HepG2 (cell line): ENCODE measurements around the gene AGER. TPM values are rescaled to one million over a fixed set of nuclear protein-coding genes. Genes with fewer than 3 reads are reported as not detected.

ENCODE experiments used
- AGO2 ChIP-seq: fragments of 200-400 bp; formaldehyde crosslinking; optimal IDR thresholded peaks from 2 replicates; pipeline ENCODE3; 2017; ENCODE audit warnings: mild to moderate bottlenecking, low read depth, low read length, moderate library complexity
- ATM ChIP-seq: fragments of 450-650 bp; IDR thresholded peaks from 2 replicates; pipeline ENCODE4 v1.7.1; 2017; ENCODE audit warnings: mild to moderate bottlenecking, borderline replicate concordance
- IKZF1 ChIP-seq: fragments of 450-650 bp; IDR thresholded peaks from 2 replicates; pipeline ENCODE4 v1.7.1; 2016
- MXD4 ChIP-seq: IDR thresholded peaks from 2 replicates; pipeline ENCODE4 v1.6.1; 2016; ENCODE audit warnings: mild to moderate bottlenecking, missing biosample characterization, missing genetic modification reagents
- SRF ChIP-seq: IDR thresholded peaks from 2 replicates; pipeline ENCODE4 v1.6.1; 2011; ENCODE audit warnings: mild to moderate bottlenecking, low read depth, low read length, moderate library complexity
- SYNCRIP ChIP-seq: fragments of 200-400 bp; formaldehyde crosslinking; IDR thresholded peaks from 2 replicates; pipeline ENCODE4 v1.6.1; 2018; ENCODE audit warnings: mild to moderate bottlenecking, low read depth, low read length; ENCODE audit not compliant: insufficient read depth
- TP53 ChIP-seq: sonication (generic); formaldehyde crosslinking; conservative IDR thresholded peaks from 2 replicates; pipeline ENCODE4 v1.4.0; 2020; ENCODE audit warnings: missing genetic modification reagents
- ZNF484 ChIP-seq: sonication (generic); formaldehyde crosslinking; IDR thresholded peaks from 2 replicates; pipeline ENCODE4 v1.5.1; 2020; ENCODE audit warnings: mild to moderate bottlenecking, low read depth, missing genetic modification reagents, borderline replicate concordance
- ZNF550 ChIP-seq: sonication (generic); formaldehyde crosslinking; IDR thresholded peaks from 2 replicates; pipeline ENCODE4 v1.4.0; 2020; ENCODE audit warnings: mild to moderate bottlenecking, missing genetic modification reagents, borderline replicate concordance
- ZNF629 ChIP-seq: sonication (generic); formaldehyde crosslinking; conservative IDR thresholded peaks from 2 replicates; pipeline ENCODE4 v1.5.0; 2020; ENCODE audit warnings: missing genetic modification reagents
- polyA plus RNA-seq, 8 experiments: library from polyadenylated mRNA; depleted of rRNA in 3 of 8; stranded (reverse) in 7 of 8; unstranded in 1 of 8; fragments of >200 nt; fragmentation: Illumina TruSeq in 4 of 8; extraction: Trizol in 4 of 8; gene quantifications; 2 replicates each; pipeline versions ENCODE4 v1.2.1 to v1.2.3, GENCODE V29; 2011 to 2016; ENCODE audit warnings: low read depth in 4 of 8, missing spikeins in 1 of 8, mixed read lengths in 1 of 8; ENCODE audit not compliant: insufficient read depth in 1 of 8
- total RNA-seq, 5 experiments: library from RNA; depleted of rRNA; stranded (reverse); fragments of >200 nt; fragmentation: Illumina TruSeq; extraction: Trizol; gene quantifications; 2 replicates each; pipeline ENCODE4 v1.2.3, GENCODE V29; 2016; ENCODE audit warnings: low read depth in 1 of 5
- TF ChIP-seq, protein P1 (sequence below): sonication (generic); formaldehyde crosslinking; IDR thresholded peaks from 2 replicates; pipeline ENCODE4 v1.8.1; 2023; ENCODE audit warnings: mild to moderate bottlenecking, inconsistent platforms, moderate library complexity, missing genetic modification reagents, borderline replicate concordance
- TF ChIP-seq, protein P2 (sequence below): sonication (generic); formaldehyde crosslinking; IDR thresholded peaks from 2 replicates; pipeline ENCODE4 v1.4.0; 2020; ENCODE audit warnings: missing genetic modification reagents; ENCODE audit errors: not compliant biosample characterization
- TF ChIP-seq, protein P3 (sequence below): IDR thresholded peaks from 2 replicates; pipeline ENCODE4 v1.4.0; 2020; ENCODE audit warnings: mild to moderate bottlenecking, missing genetic modification reagents
- TF ChIP-seq, protein P4 (sequence below): sonication (generic); formaldehyde crosslinking; IDR thresholded peaks from 2 replicates; pipeline ENCODE4 v1.5.0; 2020; ENCODE audit warnings: missing genetic modification reagents
- TF ChIP-seq, protein P5 (sequence below): IDR thresholded peaks from 2 replicates; pipeline ENCODE4 v1.6.1; 2012; ENCODE audit warnings: low read length, improper control_type of control experiment
- TF ChIP-seq, protein P6 (sequence below): sonication (generic); formaldehyde crosslinking; IDR thresholded peaks from 2 replicates; pipeline ENCODE4 v1.4.0; 2020; ENCODE audit warnings: missing genetic modification reagents

AGER gene
- total and polyA plus RNA-seq, 2 of the 13 experiments (the other 11 are each of a cell fraction or from before 2014, with no cell fraction given) = 1.9 to 5.1 TPM

DNA sequence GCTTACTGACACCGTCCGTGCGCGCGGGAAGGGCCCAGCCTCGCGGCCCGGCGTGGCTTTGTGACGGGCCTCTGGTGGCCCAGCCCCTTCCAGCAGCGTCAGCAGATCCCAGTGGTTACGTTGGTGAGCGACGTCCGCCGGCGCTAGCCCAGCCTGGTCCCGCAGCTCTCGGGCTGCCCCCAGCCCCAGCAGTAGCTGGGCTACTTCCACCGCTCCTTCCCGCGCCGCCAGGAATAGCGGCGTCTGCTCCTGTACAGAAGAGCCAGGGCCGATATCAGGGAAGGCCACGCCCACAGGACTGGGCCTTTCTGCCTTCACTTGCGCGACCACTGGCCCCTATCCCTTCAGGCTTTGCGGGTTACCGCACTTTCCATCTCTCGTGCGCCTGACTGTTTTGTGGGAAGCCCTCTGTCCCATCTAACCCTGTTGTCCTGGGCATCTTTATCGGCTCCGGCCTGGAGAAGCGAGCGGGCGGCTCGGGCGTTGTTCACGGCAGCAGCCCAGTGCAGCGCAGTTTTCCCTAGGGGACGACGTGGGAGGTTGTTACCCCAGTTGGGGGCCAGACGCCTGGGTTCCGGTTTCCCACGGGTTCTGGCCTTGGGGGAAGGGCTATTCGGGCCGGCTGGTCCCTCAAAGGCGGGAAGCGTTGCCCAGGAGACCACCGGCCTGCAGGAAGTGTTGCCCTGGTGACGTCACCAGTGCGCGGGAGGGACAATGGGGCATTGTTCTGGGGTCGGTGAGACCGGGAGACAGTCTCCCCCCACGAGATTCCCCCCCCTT lies 12.0 kb upstream of the AGER start (continued):
- TF ChIP-seq, protein P1, sequence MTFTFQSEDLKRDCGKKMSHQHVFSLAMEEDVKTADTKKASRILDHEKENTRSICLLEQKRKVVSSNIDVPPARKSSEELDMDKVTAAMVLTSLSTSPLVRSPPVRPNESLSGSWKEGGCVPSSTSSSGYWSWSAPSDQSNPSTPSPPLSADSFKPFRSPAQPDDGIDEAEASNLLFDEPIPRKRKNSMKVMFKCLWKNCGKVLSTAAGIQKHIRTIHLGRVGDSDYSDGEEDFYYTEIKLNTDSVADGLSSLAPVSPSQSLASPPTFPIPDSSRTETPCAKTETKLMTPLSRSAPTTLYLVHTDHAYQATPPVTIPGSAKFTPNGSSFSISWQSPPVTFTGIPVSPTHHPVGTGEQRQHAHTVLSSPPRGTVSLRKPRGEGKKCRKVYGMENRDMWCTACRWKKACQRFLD (CRISPR knock-in tag) = 0 out of 2 replicates have a peak, but pooled peaks have one; percentile 52
- TF ChIP-seq SRF (no peak), IKZF1 (no peak), ZNF629 (CRISPR knock-in tag) (no peak), MXD4 (CRISPR knock-in tag) (peak; percentile 91), SYNCRIP (no peak), TP53 (CRISPR knock-in tag) (0 out of 2 replicates have a peak, but pooled peaks have one; percentile 48), ZNF550 (CRISPR knock-in tag) (no peak), AGO2 (peak; percentile 93), ATM (no peak), ZNF484 (CRISPR knock-in tag) (peak; percentile 68; the same call in 1 of the 2 replicates)
- TF ChIP-seq, protein P2, sequence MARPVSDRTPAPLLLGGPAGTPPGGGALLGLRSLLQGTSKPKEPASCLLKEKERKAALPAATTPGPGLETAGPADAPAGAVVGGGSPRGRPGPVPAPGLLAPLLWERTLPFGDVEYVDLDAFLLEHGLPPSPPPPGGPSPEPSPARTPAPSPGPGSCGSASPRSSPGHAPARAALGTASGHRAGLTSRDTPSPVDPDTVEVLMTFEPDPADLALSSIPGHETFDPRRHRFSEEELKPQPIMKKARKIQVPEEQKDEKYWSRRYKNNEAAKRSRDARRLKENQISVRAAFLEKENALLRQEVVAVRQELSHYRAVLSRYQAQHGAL (CRISPR knock-in tag) = peak; percentile 58
- TF ChIP-seq, protein P3, sequence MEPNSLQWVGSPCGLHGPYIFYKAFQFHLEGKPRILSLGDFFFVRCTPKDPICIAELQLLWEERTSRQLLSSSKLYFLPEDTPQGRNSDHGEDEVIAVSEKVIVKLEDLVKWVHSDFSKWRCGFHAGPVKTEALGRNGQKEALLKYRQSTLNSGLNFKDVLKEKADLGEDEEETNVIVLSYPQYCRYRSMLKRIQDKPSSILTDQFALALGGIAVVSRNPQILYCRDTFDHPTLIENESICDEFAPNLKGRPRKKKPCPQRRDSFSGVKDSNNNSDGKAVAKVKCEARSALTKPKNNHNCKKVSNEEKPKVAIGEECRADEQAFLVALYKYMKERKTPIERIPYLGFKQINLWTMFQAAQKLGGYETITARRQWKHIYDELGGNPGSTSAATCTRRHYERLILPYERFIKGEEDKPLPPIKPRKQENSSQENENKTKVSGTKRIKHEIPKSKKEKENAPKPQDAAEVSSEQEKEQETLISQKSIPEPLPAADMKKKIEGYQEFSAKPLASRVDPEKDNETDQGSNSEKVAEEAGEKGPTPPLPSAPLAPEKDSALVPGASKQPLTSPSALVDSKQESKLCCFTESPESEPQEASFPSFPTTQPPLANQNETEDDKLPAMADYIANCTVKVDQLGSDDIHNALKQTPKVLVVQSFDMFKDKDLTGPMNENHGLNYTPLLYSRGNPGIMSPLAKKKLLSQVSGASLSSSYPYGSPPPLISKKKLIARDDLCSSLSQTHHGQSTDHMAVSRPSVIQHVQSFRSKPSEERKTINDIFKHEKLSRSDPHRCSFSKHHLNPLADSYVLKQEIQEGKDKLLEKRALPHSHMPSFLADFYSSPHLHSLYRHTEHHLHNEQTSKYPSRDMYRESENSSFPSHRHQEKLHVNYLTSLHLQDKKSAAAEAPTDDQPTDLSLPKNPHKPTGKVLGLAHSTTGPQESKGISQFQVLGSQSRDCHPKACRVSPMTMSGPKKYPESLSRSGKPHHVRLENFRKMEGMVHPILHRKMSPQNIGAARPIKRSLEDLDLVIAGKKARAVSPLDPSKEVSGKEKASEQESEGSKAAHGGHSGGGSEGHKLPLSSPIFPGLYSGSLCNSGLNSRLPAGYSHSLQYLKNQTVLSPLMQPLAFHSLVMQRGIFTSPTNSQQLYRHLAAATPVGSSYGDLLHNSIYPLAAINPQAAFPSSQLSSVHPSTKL (CRISPR knock-in tag) = no peak; the same call in 1 of the 2 replicates
- TF ChIP-seq, protein P4, sequence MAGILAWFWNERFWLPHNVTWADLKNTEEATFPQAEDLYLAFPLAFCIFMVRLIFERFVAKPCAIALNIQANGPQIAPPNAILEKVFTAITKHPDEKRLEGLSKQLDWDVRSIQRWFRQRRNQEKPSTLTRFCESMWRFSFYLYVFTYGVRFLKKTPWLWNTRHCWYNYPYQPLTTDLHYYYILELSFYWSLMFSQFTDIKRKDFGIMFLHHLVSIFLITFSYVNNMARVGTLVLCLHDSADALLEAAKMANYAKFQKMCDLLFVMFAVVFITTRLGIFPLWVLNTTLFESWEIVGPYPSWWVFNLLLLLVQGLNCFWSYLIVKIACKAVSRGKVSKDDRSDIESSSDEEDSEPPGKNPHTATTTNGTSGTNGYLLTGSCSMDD (CRISPR knock-in tag) = no peak
- TF ChIP-seq, protein P5, sequence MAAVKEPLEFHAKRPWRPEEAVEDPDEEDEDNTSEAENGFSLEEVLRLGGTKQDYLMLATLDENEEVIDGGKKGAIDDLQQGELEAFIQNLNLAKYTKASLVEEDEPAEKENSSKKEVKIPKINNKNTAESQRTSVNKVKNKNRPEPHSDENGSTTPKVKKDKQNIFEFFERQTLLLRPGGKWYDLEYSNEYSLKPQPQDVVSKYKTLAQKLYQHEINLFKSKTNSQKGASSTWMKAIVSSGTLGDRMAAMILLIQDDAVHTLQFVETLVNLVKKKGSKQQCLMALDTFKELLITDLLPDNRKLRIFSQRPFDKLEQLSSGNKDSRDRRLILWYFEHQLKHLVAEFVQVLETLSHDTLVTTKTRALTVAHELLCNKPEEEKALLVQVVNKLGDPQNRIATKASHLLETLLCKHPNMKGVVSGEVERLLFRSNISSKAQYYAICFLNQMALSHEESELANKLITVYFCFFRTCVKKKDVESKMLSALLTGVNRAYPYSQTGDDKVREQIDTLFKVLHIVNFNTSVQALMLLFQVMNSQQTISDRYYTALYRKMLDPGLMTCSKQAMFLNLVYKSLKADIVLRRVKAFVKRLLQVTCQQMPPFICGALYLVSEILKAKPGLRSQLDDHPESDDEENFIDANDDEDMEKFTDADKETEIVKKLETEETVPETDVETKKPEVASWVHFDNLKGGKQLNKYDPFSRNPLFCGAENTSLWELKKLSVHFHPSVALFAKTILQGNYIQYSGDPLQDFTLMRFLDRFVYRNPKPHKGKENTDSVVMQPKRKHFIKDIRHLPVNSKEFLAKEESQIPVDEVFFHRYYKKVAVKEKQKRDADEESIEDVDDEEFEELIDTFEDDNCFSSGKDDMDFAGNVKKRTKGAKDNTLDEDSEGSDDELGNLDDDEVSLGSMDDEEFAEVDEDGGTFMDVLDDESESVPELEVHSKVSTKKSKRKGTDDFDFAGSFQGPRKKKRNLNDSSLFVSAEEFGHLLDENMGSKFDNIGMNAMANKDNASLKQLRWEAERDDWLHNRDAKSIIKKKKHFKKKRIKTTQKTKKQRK = no peak
- TF ChIP-seq, protein P6, sequence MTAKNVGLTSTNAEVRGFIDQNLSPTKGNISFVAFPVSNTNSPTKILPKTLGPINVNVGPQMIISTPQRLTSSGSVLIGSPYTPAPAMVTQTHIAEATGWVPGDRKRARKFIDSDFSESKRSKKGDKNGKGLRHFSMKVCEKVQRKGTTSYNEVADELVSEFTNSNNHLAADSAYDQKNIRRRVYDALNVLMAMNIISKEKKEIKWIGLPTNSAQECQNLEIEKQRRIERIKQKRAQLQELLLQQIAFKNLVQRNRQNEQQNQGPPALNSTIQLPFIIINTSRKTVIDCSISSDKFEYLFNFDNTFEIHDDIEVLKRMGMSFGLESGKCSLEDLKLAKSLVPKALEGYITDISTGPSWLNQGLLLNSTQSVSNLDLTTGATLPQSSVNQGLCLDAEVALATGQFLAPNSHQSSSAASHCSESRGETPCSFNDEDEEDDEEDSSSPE (CRISPR knock-in tag) = peak; percentile 96
